OCI-LY3 (cell line): ENCODE measurements around the gene UCP1.

ENCODE experiments used
- H2AFZ ChIP-seq: fragments of 200-600, 300-600 bp; shearing (Covaris generic); 2 replicates; pipeline ENCODE4 v1.6.0; 2014; ENCODE audit warnings: antibody characterized with exemption, low read depth, low read length
- H3K27ac ChIP-seq: fragments of 200-600, 300-600 bp; sonication (generic); 2 replicates; pipeline ENCODE4 v1.5.1; 2014; ENCODE audit warnings: mild to moderate bottlenecking, low read length, moderate library complexity, mixed read lengths
- H3K27me3 ChIP-seq: fragments of 200-600, 300-600 bp; sonication (generic); 2 replicates; pipeline ENCODE4 v1.6.1; 2014; ENCODE audit warnings: low read depth, low read length, mixed read lengths
- H3K36me3 ChIP-seq: fragments of 200-600, 300-600 bp; sonication (generic); replicated peaks from 2 replicates; pipeline ENCODE3; 2014; ENCODE audit warnings: low read depth, low read length, mixed read lengths
- H3K4me1 ChIP-seq: fragments of 300-600, 200-600 bp; sonication (generic); 2 replicates; pipeline ENCODE4 v1.6.1; 2014; ENCODE audit warnings: low read length, mixed read lengths
- H3K4me2 ChIP-seq: fragments of 200-600, 300-600 bp; sonication (generic); 2 replicates; pipeline ENCODE4 v1.6.1; 2014; ENCODE audit warnings: low read length, mixed read lengths
- H3K4me3 ChIP-seq: fragments of 300-600, 200-600 bp; sonication (generic); 2 replicates; pipeline ENCODE4 v1.5.1; 2014; ENCODE audit warnings: antibody characterized with exemption, mild to moderate bottlenecking, low read length, moderate library complexity
- H3K79me2 ChIP-seq: fragments of 300-600, 200-600 bp; shearing (Covaris generic); 2 replicates; pipeline ENCODE4 v1.6.1; 2014; ENCODE audit warnings: mild to moderate bottlenecking, low read length, mixed read lengths
- H3K9ac ChIP-seq: fragments of 300-600, 200-600 bp; shearing (Covaris generic); 2 replicates; pipeline ENCODE4 v1.6.0; 2014; ENCODE audit warnings: mild to moderate bottlenecking, low read length, moderate library complexity
- H3K9me3 ChIP-seq: fragments of 200-600, 300-600 bp; shearing (Covaris generic); 2 replicates; pipeline ENCODE4 v1.6.1; 2014; ENCODE audit warnings: low read length, mixed read lengths; ENCODE audit not compliant: insufficient read depth
- H4K20me1 ChIP-seq: fragments of 200-600, 300-600 bp; sonication (generic); 2 replicates; pipeline ENCODE4 v1.6.1; 2016; ENCODE audit warnings: low read length, mixed read lengths; ENCODE audit not compliant: insufficient read depth
- CTCF ChIP-seq: fragments of 200-600, 300-600 bp; sonication (generic); IDR thresholded peaks from 2 replicates; pipeline ENCODE4 v1.5.1; 2014; ENCODE audit warnings: antibody characterized with exemption, low read length, low read depth
- EZH2phosphoT487 ChIP-seq: fragments of 200-600 bp; shearing (Covaris generic); IDR thresholded peaks from 2 replicates; pipeline ENCODE4 v1.6.1; 2018; ENCODE audit warnings: antibody characterized with exemption, mixed run types, low read depth

The UCP1 gene

GRCh38 chr4:140568507-140569306, at the start of gene UCP1:
Gene UCP1 (minus strand): TSS chr4:140568961. CDS start chr4:140568729, 232 bp downstream.
- no peak within 1 kb of the TSS for H3K4me3 ChIP-seq
- no peaks in the 10 kb centered on the region for H3K4me1 ChIP-seq
- no peaks in the 10 kb centered on the region for H4K20me1 ChIP-seq
- H3K9ac ChIP-seq = no peak within 1 kb of the TSS
- H3K27me3 ChIP-seq = peaks cover 18% of the 10 kb centered on the region; the same call in 1 of the 2 replicates
- H3K27ac ChIP-seq = no peak within 1 kb of the TSS
- no peak within 1 kb of the TSS for H3K4me2 ChIP-seq
- no peaks in the 10 kb centered on the region for H3K79me2 ChIP-seq
- no peak for TF ChIP-seq EZH2phosphoT487
- no peak for TF ChIP-seq CTCF
- no peak within 1 kb of the TSS for H2AFZ ChIP-seq
- H3K36me3 ChIP-seq = no peaks in the 10 kb centered on the region
- peaks cover 11% of the 10 kb centered on the region for H3K9me3 ChIP-seq

- TF ChIP-seq CTCF = no peak
- no peak for TF ChIP-seq EZH2phosphoT487
- Histone ChIP-seq H2AFZ (no peak overlapping the region), H3K4me1 (peaks cover 1% of the 10 kb centered on the region), H3K4me3 (no peak overlapping the region), H3K4me2 (no peak overlapping the region), H3K36me3 (no peaks in the 10 kb centered on the region), H3K9me3 (no peaks in the 10 kb centered on the region), H3K27ac (no peak overlapping the region), H3K27me3 (no peaks in the 10 kb centered on the region), H4K20me1 (no peaks in the 10 kb centered on the region), H3K9ac (no peak overlapping the region), H3K79me2 (no peaks in the 10 kb centered on the region)
Measured at GRCh38 chr4:140617499-140618248, 48.9 kb upstream of the UCP1 start.

- Histone ChIP-seq H3K4me1 (peaks cover 11% of the 10 kb centered on the region), H3K36me3 (no peaks in the 10 kb centered on the region), H3K9ac (no peak overlapping the region), H3K9me3 (no peaks in the 10 kb centered on the region), H4K20me1 (no peaks in the 10 kb centered on the region), H2AFZ (no peak overlapping the region), H3K4me2 (no peak overlapping the region), H3K79me2 (no peaks in the 10 kb centered on the region), H3K27ac (no peak overlapping the region), H3K27me3 (no peaks in the 10 kb centered on the region), H3K4me3 (no peak overlapping the region)
- TF ChIP-seq CTCF (no peak), EZH2phosphoT487 (no peak)
Measured at GRCh38 chr4:140615451-140615850, 46.7 kb upstream of the UCP1 start.

GRCh38 chr4:140612357-140612756, 43.6 kb upstream of the UCP1 start:
- Histone ChIP-seq H3K27ac (no peak overlapping the region), H3K4me3 (no peak overlapping the region), H4K20me1 (no peaks in the 10 kb centered on the region), H2AFZ (no peak overlapping the region), H3K36me3 (no peaks in the 10 kb centered on the region), H3K4me1 (peaks cover 14% of the 10 kb centered on the region), H3K9ac (no peak overlapping the region), H3K4me2 (peak overlapping the region; percentile 3; the same call in 1 of the 2 replicates), H3K79me2 (no peaks in the 10 kb centered on the region), H3K9me3 (no peaks in the 10 kb centered on the region), H3K27me3 (no peaks in the 10 kb centered on the region)
- TF ChIP-seq CTCF (no peak), EZH2phosphoT487 (no peak)
